Upper lobe of right lung (tissue), 1 donor: ENCODE data around the gene STK32C. TPM values are rescaled to one million over a fixed set of nuclear protein-coding genes. Genes with fewer than 3 reads are reported as not detected.

Source experiments
- ATAC-seq: fragments of 200-7000 bp; cut with Tn5 transposase; one replicate; pipeline ENCODE4 v1.9.1; 2020; ENCODE audit warnings: mild to moderate bottlenecking, moderate library complexity
- DNase-seq: peaks from one replicate; pipeline ENCODE4 v3.0.0-alpha.2; 2020
- H3K27ac ChIP-seq: fragments of 200-600 bp; one replicate; pipeline ENCODE4 v1.8.0; 2022
- H3K27me3 ChIP-seq: fragments of 200-600 bp; one replicate; pipeline ENCODE4 v1.8.0; 2022; ENCODE audit warnings: mild to moderate bottlenecking
- H3K36me3 ChIP-seq: fragments of 200-600 bp; one replicate; pipeline ENCODE4 v1.8.0; 2022
- H3K4me1 ChIP-seq: fragments of 200-600 bp; one replicate; pipeline ENCODE4 v1.8.0; 2022
- H3K4me3 ChIP-seq: fragments of 200-600 bp; one replicate; pipeline ENCODE4 v1.8.0; 2022; ENCODE audit warnings: mild to moderate bottlenecking
- H3K9me3 ChIP-seq: fragments of 200-600 bp; one replicate; pipeline ENCODE4 v1.8.0; 2022
- intact Hi-C: fragments of 100-400 bp; cut with DNase I; formaldehyde crosslinking; loops from one replicate; pipeline ENCODE4 v1.11.0; 2022
- long read RNA-seq: library from polyadenylated mRNA; unstranded; transcript quantifications from one replicate; pipeline ENCODE4 v2.0.0, GENCODE V29; 2021
- total RNA-seq: library from RNA; stranded (reverse); fragmentation: NEBNext Ultra II Directional; extraction: Animal tissue kit (Norgen Biotek cat#: 25700); gene quantifications from one replicate; pipeline ENCODE4 v1.2.1, GENCODE V29; 2021
- TF ChIP-seq, protein P1 (sequence below): fragments of 200-600 bp; IDR thresholded peaks from one replicate; pipeline ENCODE4 v1.8.0; 2022; ENCODE audit warnings: antibody characterized with exemption
- donor health status: DM: no; HTN: yes; CAD: no; lungs with severe emphysema.

The STK32C gene
- 13.2 TPM for total RNA-seq
- long read RNA-seq, transcript STK32C-201 (12 exons, 2,086 nt), result major isoform, 5 of 13 reads
- long read RNA-seq, partial matches to known transcripts, result 2 of 13 reads
- long read RNA-seq, other reads (novel, unspliced or antisense), result 3 of 13 reads

DNA sequence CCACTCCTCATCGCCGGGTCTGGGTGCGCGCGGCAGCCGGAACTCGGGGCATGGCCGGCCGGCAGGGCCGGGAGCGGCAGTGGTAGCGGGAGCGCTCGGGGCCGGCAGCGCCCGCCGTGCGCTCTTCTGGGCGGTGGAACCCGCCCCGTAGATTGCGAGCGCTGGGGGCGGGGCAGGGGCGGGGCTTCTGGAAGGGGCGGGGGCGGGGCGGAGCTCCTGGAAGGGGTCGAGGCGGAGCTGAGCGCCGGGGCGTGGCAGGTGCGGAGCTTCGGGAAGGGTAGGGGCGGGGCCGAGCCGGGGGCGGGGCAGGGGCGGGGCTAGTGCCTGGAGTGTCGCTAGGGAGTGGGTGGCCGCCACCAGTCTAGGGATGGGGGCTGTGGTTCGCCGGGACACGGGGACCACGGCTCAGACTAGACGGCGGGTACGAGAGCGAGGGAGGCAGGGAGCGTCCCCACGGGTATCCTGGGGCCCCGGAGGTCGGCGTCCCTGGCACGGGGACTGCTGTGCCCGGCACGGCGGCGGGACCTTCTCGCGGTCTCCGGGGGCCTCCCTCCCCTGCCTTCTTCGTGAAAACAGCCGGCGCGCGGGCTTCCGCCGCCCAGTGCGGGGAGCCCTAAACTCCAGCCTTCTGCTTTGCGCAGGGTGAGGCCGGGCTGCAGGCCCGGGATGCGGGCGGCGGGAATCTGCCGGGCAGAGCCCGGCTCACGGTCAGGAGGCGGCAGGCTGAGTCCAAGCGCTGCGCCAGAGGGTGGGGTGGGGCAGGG lies at the start of gene STK32C:
STK32C (minus strand) TSS at position 128 of the 764 bp plus-strand sequence; CDS start at position 11, 117 bp downstream.
- Histone ChIP-seq H3K27me3 (no peaks in the 10 kb centered on the region), H3K9me3 (no peaks in the 10 kb centered on the region), H3K4me3 (peak within 1 kb of the TSS; percentile 95), H3K36me3 (no peaks in the 10 kb centered on the region), H3K4me1 (peaks cover 13% of the 10 kb centered on the region), H3K27ac (peak within 1 kb of the TSS; percentile 88)
- intact Hi-C loops, result no loop called here
- TF ChIP-seq, protein P1, sequence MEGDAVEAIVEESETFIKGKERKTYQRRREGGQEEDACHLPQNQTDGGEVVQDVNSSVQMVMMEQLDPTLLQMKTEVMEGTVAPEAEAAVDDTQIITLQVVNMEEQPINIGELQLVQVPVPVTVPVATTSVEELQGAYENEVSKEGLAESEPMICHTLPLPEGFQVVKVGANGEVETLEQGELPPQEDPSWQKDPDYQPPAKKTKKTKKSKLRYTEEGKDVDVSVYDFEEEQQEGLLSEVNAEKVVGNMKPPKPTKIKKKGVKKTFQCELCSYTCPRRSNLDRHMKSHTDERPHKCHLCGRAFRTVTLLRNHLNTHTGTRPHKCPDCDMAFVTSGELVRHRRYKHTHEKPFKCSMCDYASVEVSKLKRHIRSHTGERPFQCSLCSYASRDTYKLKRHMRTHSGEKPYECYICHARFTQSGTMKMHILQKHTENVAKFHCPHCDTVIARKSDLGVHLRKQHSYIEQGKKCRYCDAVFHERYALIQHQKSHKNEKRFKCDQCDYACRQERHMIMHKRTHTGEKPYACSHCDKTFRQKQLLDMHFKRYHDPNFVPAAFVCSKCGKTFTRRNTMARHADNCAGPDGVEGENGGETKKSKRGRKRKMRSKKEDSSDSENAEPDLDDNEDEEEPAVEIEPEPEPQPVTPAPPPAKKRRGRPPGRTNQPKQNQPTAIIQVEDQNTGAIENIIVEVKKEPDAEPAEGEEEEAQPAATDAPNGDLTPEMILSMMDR, result no peak
- DNase-seq (peak; percentile 97), ATAC-seq (peak; percentile 94)

DNA sequence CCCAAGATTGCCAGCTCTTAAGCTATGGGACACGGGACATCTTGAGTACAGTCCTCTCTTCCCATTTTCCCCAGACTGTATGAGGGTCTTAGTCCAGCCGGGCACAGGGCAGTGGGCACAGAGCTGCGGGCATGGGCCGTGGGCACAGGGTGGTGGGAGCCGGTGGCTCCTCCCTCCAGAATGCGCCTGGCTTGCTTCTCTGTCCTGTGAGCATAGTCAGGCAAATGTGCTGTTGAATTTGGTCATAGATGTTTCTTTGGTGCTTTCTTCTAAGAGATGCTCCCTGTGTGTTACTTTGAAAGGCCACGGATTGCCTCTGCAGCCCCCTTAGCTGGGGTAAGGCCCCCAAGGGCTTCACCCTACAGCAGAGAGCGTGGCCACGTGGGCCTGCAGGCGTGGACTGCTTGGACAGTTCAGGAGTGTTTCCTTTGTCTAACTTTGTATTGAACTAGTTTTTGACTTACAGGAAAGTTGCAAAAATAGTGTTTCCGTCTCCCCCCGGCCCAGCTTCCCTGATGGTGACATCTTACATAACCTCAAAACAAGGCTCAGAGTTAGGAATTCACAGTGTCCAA lies 49.0 kb upstream of the STK32C start:
- intact Hi-C loops, result no loop called here

DNA sequence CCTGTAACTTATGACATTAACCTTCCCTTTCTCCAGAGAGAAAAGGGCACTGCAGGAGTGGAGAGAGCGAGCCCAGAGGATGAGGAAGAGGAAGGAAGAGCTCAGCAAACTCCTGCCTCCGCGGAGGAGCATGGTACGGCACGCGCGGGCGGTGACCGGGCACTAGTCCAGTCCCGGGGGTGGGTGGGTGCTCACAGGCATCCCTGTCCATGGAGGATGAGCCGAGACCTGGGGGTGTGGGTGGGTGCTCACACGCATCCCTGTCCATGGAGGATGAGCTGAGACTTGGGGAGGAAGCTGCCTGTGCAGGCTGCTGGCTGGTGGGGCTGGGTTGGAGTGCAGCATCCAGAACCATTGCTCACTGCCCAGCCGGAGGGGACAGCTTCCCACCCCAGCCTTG lies 48.0 kb upstream of the STK32C start:
- intact Hi-C loops, result no loop called here
- Histone ChIP-seq H3K4me3 (no peak overlapping the region), H3K9me3 (no peaks in the 10 kb centered on the region), H3K27me3 (no peaks in the 10 kb centered on the region), H3K36me3 (no peaks in the 10 kb centered on the region), H3K27ac (no peak overlapping the region), H3K4me1 (no peaks in the 10 kb centered on the region)
- no peak for ATAC-seq
- TF ChIP-seq, protein P1, result no peak
- DNase-seq, result no peak

More for the DNA sequence above, 49.0 kb upstream of the STK32C start:
- ATAC-seq (no peak), DNase-seq (no peak)
- TF ChIP-seq, protein P1, result no peak
- Histone ChIP-seq H3K36me3 (no peaks in the 10 kb centered on the region), H3K27me3 (no peaks in the 10 kb centered on the region), H3K9me3 (no peaks in the 10 kb centered on the region), H3K4me3 (no peak overlapping the region), H3K4me1 (no peaks in the 10 kb centered on the region), H3K27ac (no peak overlapping the region)

DNA sequence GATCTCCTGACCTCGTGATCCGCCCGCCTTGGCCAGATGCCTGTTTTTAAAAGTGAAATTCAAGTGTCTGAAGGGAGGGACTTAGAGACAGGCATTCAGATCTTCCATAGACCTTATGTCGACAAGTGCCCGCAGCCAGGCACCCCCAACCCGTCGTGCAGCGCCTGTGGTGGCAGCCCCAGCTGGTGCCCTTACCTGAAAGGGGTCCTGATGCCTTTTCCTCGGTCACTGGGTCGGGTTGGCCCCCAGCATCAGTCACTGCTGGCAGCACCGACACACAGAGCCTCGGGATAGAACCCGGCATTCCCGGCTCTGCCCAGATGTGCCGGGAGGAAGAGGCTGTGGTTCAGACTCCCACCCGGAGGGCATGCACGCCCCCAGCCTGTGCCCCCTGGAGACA lies 47.5 kb upstream of the STK32C start:
- Histone ChIP-seq H3K4me1 (no peaks in the 10 kb centered on the region), H3K9me3 (no peaks in the 10 kb centered on the region), H3K27ac (no peak overlapping the region), H3K27me3 (no peaks in the 10 kb centered on the region), H3K4me3 (no peak overlapping the region), H3K36me3 (no peaks in the 10 kb centered on the region)
- ATAC-seq (no peak), DNase-seq (peak; percentile 48)
- intact Hi-C loops, result no loop called here
- TF ChIP-seq, protein P1, result no peak

DNA sequence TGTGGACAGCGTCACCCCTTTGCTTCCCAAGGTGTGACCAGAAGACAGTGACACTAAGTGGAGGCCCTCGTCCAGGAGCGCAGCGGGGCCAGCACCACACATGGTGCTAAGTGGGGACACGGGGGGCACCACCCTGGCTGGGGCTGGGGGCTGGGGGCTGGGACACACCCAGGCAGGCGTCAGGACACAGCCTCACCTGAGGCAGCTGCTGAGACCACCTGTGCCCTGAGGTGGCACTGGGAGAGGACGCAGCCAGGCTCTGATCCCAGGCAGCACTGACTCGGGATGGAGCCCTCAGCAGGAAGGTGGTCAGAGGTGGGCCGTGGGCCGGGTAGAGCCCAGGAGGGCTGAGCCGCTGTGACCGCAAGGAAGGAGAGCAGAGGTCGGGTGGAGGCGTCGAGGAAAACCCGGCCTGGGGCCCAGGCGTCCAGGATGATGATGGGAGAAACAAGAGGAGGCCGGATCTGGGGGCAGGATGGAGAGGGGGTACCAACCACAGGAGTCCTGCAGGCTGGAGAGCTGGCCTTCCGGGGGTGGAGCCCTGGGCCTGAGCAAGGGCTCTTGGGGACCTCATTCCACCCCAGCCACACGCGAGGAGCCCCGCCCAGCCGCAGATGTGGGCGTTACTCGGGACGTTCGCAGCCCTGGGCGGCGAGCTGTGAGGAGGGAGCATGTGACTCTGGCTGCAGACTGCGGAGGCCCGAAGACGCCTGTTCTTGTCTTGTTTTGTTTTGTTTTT lies 46.8 kb upstream of the STK32C start:
- TF ChIP-seq, protein P1, result no peak
- H3K36me3 ChIP-seq, result peaks cover 3% of the 10 kb centered on the region
- H3K27ac ChIP-seq, result no peak overlapping the region
- DNase-seq (peak; percentile 60), ATAC-seq (no peak)
- intact Hi-C loops, result loop anchor here (5.0 kb wide), 1 partner anchor 127 kb away; no protein-coding TSS in a partner anchor
- no peaks in the 10 kb centered on the region for H3K9me3 ChIP-seq
- H3K4me3 ChIP-seq, result no peak overlapping the region
- H3K4me1 ChIP-seq, result no peaks in the 10 kb centered on the region
- no peaks in the 10 kb centered on the region for H3K27me3 ChIP-seq
